G401 (cell line): ENCODE measurements around the gene MZT2A. TPM values are rescaled to one million over a fixed set of nuclear protein-coding genes. Genes with fewer than 3 reads are reported as not detected.
"Not testable (repeated sequence)": the region's sequence is repeated elsewhere in the genome, so short reads cannot be mapped to it uniquely, and the experiment has no call there.

Experiments
- DNase-seq: peaks from one replicate; pipeline ENCODE4 v3.0.0-alpha.2; 2015; ENCODE audit warnings: low spot score
- in situ Hi-C: cut with HindIII; loops from 2 replicates; pipeline ENCODE4 v1.10.0; 2016; ENCODE audit warnings: low sequenced_read_pairs, mixed read lengths
- total RNA-seq: library from RNA; depleted of rRNA; stranded (reverse); fragments of >200 nt; shearing (Covaris generic); gene quantifications from 2 replicates; pipeline ENCODE4 v1.2.3, GENCODE V29; 2014; rRNA removed

MZT2A gene
- total RNA-seq, 1 experiment from 2014 or later, result 138 TPM

- in situ Hi-C loops, DNase-seq: not testable (repeated sequence)
Measured at GRCh38 chr2:131476363-131476762, 15.8 kb downstream of the MZT2A start.

GRCh38 chr2:131475831-131476230 lies 16.4 kb downstream of the MZT2A start, which contains the start of gene TUBA3D:
TUBA3D (plus strand) TSS chr2:131476119; CDS start chr2:131476200, 81 bp downstream.
- DNase-seq, result no peak
- in situ Hi-C loops, result no loop called here

GRCh38 chr2:131473266-131473665 lies 18.9 kb downstream of the MZT2A start:
- DNase-seq, in situ Hi-C loops: not testable (repeated sequence)

- in situ Hi-C loops, DNase-seq: not testable (repeated sequence)
Measured at GRCh38 chr2:131471624-131472023, 20.6 kb downstream of the MZT2A start.

GRCh38 chr2:131470944-131471343 lies 21.3 kb downstream of the MZT2A start:
- in situ Hi-C loops, DNase-seq: not testable (repeated sequence)

- DNase-seq, in situ Hi-C loops: not testable (repeated sequence)
Measured at GRCh38 chr2:131467722-131468121, 24.5 kb downstream of the MZT2A start.

GRCh38 chr2:131454914-131455313 lies 37.3 kb downstream of the MZT2A start:
- in situ Hi-C loops, DNase-seq: not testable (repeated sequence)

- in situ Hi-C loops, DNase-seq: not testable (repeated sequence)
Measured at GRCh38 chr2:131451265-131451949, 40.8 kb downstream of the MZT2A start.

- in situ Hi-C loops, DNase-seq: not testable (repeated sequence)
Measured at GRCh38 chr2:131447981-131448380, 44.2 kb downstream of the MZT2A start.

- DNase-seq, result no peak
- in situ Hi-C loops, result no loop called here
Measured at GRCh38 chr2:131445896-131446295, 46.3 kb downstream of the MZT2A start.

- in situ Hi-C loops, DNase-seq: not testable (repeated sequence)
Measured at GRCh38 chr2:131445515-131445797, 46.7 kb downstream of the MZT2A start.

- in situ Hi-C loops, DNase-seq: not testable (repeated sequence)
Measured at GRCh38 chr2:131444736-131445514, 47.3 kb downstream of the MZT2A start.

- in situ Hi-C loops, DNase-seq: not testable (repeated sequence)
Measured at GRCh38 chr2:131440742-131441468, 51.3 kb downstream of the MZT2A start.

Other genes starting within 250 kb of the MZT2A start
- 0.06 TPM in 1 of 2 replicates, not detected in the other for gene RAB6D, start 128.2 kb downstream of the MZT2A start, total RNA-seq
- gene TUBA3D, start 16.3 kb downstream of the MZT2A start, total RNA-seq, result not detected in 2 replicates
- 54.1 and 63.4 TPM in 2 replicates for gene CCDC74A, start 35.5 kb upstream of the MZT2A start, total RNA-seq